Testis (tissue), 2 donors: ENCODE results near the gene SEC22C.

Experiments
- POLR2A ChIP-seq: fragments of 450-650 bp; IDR thresholded peaks from one replicate; pipeline ENCODE4 v1.6.1; 2017; ENCODE audit warnings: antibody characterized with exemption, mild to moderate bottlenecking, moderate library complexity
- TF ChIP-seq, protein P1 (sequence below), 3 experiments: fragments of 450-650 bp in 2 of 3; fragments of 200-600 bp in 1 of 3; sonication (generic) in 1 of 3; IDR thresholded peaks; one replicate each; pipeline ENCODE4 v1.5.1; 2016 to 2019; ENCODE audit warnings: antibody characterized with exemption in 3 of 3, mild to moderate bottlenecking in 2 of 3, moderate library complexity in 1 of 3

DNA sequence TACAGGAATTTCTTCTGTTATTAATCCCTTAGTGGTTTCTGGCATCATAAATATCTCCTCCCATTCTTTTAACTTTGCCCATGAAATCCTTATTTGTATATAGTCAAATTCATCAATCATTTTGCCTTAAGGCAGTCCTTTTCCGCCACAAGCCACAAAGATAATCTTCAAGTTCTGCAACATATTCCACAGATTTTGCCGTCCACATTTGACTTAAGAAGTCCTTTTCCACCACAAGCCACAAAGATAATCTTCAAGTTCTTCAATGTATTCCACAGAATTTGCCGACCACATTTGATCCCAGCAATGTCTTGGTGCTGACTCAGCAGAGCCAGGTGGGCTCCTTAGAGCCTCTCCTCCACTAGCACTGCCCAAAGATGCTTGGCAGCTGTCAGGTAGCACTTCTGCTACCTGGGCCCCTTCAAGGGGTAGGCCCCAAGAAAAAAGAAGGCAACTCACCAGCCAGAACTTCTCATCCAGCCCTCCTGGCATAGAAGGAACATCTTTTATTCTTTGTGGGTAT is 35.0 kb downstream of the SEC22C start:
- TF ChIP-seq, protein P1, sequence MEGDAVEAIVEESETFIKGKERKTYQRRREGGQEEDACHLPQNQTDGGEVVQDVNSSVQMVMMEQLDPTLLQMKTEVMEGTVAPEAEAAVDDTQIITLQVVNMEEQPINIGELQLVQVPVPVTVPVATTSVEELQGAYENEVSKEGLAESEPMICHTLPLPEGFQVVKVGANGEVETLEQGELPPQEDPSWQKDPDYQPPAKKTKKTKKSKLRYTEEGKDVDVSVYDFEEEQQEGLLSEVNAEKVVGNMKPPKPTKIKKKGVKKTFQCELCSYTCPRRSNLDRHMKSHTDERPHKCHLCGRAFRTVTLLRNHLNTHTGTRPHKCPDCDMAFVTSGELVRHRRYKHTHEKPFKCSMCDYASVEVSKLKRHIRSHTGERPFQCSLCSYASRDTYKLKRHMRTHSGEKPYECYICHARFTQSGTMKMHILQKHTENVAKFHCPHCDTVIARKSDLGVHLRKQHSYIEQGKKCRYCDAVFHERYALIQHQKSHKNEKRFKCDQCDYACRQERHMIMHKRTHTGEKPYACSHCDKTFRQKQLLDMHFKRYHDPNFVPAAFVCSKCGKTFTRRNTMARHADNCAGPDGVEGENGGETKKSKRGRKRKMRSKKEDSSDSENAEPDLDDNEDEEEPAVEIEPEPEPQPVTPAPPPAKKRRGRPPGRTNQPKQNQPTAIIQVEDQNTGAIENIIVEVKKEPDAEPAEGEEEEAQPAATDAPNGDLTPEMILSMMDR (IDR thresholded peaks at IDR 0.05): no peak
- no peak for TF ChIP-seq POLR2A
